Right kidney (tissue), 1 donor: Measurements from ENCODE around the gene STIM2.
"Not testable (repeated sequence)": the region's sequence is repeated elsewhere in the genome, so short reads cannot be mapped to it uniquely, and the experiment has no call there.

Source experiments
- DNase-seq: peaks from one replicate; pipeline ENCODE4 v3.0.0-alpha.2; 2016

STIM2 gene

DNA sequence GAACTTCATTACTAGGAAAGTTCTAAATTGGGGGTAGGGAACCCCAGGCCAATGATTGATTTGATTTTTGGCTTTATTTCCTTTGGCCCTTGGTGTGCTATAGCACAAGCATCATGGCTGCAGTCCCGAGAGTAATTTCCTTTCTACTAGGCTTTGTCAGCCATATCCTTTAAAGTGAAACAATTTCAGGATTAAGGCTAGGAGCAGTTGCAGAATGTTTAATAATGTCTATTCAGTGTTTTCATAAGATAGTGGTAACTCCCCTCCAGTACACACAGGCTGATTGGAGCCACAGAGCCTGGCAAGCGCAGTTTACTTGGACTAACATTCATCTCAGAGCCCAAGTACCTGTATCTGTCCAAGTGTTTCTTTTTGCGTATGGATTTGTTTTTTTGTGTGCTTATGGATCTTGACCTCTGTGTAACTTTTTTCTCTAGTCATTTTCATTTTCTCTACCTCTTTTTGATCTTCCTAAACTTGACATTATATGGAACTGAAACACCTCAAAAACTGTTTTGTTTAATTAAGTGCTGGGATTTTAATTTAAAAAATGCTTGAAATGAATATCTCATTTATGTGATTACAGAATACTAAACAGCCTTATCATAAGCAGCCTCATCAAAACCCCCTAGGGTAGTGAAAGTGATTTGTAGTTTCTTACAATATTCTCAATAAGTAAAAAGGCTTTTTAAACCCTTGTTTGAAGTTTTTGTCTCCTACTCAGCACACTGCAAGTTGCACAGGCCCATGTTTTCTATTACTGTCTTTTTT, 7.5 kb downstream of the STIM2 start:
- DNase-seq = no peak

DNA sequence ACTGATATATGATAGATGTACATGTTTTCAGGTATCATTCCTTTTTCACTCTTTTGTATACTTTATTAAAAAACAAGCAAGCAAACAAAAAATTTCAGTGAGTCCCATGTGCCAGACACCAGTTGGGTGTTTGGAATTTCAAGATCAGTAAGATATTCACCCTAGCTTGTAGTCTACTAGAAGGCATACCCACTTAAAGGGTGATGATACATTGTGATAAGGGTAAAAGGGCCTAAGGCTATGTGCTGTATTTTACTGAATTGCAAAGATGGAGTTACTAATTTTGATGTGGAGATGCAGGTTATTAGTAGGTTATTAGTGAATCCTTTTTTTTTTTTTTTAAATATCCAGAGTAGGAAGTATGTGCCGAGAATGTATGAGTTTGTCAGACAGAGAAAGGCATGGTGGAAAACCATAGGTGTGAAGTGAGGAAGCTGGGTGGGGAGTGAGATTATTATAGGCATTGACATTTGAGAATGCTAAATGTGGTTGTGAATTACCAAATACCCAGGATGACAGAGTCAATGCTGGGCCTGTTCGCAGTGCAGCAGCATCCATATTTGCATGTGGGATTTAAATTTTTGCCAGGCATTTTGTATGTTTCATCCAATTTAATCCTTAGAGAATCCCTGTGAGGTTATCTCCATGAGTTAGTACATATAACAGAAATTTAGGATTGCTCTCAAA, 10.1 kb downstream of the STIM2 start:
- no peak for DNase-seq

DNA sequence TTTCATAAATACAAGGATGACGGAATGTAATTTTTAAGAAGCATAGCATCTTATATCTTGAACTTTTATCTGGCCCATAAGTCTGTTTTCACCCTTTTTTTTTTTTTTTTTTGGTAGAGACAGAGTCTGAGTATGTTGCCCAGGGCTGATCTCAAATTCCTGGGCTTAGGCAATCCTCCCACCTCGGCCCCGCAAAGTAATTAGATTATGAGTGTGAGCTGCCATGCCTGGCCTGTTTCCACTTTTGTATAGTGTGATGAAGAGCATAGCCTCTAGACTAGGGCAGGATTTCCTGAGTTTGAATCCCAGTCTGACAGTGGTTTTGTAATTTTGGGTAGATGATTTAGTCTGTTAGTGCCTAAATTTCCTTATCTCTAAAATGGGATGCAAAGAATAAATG, 11.0 kb downstream of the STIM2 start:
- DNase-seq = no peak

DNA sequence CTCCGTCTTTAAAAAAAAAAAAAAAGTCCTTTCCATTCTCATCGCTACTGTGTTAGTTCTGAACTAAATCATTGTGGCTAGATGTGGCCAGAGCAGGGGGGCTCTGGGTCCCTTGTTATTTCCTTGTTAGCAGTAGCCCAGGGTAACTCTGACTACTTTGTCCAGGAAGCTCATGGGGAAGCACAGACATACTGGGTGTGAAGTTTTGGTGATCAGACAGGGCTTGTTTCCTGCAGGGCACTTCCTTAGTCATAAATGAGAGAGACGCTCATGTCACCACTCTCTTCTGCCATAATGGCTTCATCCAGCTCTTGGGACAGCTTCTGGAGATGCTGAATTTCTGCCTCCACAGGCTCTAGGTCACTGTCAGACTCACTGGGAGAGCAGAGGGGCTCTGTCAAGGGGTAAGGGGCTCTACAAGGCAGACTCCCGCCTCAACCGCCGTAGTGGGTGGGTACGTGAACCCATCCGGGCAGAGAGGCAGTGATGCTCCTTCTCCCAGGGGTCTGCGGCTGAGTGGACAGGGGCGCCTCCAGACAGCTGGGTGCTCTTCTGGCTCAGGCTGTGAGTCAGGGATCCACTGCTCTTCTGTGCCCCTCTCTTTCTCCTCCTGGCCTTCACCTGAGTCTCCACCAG, 12.9 kb downstream of the STIM2 start:
- DNase-seq = no peak

DNA sequence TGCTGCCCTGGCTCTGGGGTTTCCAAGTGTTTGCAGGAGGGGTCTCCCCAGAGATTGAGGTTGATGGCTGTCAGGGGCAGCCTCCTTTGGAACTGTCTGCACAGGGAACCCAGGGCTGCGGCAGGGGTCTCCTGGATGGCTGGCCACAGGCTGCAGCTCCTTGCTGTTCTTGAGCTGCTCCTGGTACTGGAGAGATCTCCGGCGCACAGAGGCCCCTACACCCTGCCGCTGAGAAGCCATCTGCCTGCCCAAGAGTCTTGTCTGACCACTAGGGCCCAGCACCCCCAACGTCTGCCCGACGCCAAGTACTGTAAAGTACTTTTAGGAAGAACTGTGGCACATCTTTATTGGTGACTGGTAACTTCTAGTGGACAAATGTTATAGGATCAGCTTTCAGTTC, 13.5 kb downstream of the STIM2 start:
- DNase-seq = no peak

DNA sequence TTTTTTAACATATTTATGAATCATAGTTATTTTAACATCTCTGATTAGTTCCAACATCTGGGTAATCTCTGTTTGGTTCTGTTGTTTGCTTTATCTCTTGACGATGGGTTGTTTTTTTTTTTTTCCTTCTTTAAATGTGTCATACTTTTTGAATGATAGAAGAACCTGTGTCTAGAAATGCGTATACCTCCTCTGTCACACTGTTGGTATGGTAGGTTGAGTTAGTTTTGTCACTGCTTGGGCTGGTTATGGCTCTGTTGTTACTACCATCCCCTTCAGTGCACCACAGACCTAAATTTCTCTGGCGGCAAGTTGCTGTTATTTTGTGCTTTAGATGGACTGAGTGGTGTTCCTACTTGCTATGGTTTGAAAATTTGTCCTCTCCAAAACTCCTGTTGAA, 16.8 kb downstream of the STIM2 start:
- DNase-seq = no peak

DNA sequence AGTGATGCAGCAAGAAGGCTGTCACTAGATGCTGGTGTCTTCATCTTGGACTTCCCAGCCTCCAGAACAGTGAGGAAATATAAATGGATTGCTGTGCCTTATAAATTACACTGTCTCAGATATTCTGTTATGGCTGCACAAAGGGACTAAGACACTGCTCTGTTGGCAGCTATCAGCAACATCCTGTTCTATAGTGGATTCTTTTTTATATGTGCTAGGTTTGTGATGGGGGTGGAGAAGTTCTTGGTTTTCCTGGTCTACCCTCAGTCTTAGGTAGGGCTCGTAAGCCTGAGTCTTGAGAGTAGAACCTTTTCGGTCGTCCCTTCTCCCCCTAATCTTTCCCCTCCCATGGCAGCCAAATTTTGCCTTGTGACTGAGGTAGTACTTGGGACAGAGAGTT, 17.3 kb downstream of the STIM2 start:
- no peak for DNase-seq

DNA sequence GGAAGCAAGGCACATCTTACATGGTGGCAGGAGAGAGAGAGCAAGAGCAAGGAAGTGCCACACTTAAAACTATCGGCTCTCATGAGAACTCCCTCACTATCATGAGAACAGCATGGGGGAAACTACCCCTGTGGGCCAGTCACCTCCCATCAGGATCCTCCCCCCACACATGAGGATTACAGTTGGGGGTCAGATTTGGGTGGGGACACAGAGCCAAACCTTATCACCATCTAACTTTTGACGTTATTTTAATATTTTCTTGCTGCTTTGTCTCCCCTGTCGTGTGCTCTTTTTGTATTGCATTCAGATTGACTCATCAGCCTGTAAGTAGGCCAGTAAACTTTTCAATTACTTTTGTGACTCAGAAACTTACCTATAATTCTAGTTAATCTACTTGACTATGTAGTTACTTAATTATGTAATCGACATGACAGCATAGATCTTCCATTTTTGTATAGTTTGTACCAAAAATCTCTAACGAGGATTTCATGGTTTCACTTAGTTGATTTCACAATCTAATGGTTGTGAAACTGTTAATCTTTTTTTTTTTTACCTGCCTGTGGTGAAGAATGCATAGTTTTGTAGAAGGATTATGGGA, 18.3 kb downstream of the STIM2 start:
- DNase-seq = no peak

DNA sequence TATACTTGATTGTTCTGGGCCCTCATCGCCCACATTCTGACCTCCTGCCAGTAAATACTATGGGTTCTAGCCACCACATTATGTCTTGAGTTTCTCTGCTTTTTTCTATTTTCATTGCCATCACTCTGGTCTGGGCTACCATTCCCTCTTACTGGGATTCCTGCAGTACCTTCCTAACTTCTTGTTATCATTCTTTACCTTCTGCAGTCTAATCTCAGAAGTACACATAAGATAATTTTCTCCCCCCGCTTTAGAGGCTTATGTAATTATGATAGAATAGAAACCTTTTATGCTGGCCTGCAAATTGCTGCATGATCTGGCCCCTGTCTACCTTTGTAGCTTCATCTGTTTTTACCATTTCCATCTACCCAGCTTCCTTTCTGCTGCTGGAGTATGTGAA, 19.2 kb downstream of the STIM2 start:
- no peak for DNase-seq

DNA sequence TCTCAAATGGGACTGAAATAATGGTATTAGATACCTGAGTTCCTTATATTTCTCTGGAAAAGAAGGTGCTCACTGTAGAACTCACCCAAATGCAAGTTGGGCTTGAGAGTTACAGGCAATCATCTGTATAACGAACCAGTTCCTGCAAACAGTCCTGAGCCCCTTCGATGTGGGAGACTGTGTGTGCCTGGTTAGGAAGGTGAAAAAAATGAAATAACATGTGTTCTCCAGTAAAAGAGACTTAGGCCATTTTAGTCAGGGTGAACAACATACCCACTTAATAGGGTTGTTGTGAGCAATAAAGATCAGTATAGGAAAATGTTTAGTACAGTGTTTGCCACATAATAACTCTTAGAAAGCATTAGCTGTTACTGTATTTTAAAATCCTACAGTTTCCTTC, 23.4 kb downstream of the STIM2 start:
- DNase-seq = no peak

DNA sequence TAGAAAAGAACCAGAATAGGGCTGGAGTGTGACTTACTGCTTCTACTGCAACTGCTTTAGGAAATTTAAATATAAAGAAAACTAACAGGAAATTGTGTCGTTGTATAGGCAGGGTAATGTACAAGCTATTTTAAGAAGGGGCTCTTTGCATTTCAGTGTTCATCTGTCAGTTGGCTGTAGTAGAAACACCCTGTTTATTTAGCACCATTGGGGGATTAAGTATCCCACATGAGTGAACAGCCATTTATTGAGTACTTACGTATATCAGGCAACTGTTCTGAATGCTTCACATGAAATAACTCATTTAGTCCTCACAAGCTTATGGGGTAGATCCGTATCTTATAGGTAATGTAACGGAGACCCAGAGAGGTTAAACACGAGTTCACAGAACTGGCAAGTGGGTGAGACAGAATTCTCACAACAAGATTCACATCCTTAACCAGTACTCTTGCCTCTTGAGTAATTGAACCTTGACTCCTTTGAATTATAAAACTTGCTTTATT, 23.9 kb downstream of the STIM2 start:
- no peak for DNase-seq

DNA sequence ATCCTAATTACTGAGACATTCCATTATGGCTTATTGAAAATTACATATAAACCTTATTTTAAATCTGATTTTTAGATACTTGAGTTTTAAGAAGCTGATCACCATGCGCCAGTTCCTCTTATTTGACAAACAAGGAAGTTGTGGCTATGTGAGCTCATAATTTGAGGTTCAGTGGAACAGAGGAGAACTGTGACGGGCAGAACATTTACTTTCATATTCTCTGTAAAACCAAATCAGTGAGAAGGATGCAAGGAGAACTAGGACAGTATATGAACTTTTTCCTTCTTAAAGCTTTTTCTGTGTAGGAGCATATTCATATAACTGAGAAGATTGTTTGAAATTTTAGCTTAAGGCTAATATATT, 25.3 kb downstream of the STIM2 start:
- no peak for DNase-seq

DNA sequence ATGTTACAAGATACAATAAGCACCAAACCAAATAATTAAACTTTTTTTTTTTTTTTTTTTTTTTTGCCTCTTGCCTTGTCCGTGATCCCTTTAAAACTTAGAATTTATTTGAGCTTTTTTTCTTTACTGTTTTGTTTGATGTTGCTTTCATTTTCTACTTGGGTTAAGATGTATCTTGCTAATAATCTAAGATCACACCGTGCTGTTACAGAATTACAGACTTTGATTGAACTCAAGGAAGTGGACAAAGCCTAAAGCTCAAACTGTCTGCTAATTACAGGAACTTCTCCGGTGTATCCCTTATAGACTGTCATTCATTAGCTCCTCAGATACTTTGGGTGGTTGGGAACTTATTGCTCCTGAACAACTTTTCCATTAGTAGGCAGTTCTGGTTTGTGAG, 26.5 kb downstream of the STIM2 start:
- DNase-seq = no peak

DNA sequence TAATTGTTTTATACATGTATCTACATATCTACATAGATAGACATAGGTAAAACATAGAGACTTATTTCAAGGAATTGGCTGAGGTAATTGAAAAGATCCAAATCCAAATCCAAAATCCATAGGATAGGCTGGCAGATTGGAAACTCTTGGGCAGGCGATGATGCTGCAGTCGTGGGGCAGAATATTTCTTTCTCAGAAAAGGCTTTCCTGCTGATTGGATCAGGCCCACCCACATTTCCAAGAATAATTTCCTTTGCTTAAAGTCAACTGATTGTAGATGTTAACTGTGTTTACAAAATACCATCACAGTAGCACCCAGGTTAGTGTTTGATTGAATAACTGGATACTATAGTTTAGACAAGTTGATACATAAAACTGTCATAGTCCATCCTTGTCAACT, 27.2 kb downstream of the STIM2 start:
- no peak for DNase-seq

DNA sequence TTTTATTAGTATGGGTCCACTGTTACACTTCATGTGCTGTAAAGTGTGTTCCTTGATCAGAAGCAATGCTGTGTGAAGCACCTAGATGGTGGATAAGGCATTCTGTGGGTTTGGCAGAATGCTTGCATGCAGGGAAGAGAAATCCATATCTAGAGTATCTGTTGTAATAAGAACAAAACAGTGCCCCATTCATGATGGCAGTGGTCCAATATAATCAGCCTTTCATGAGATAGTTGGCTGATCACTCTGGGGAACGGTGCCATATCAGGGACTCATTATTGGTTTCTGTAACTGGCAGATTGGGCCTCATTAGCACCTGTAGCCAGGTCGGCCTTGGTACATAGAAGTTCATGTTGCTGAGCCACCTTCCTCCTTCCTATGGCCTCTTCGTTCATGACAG, 28.7 kb downstream of the STIM2 start:
- no peak for DNase-seq

DNA sequence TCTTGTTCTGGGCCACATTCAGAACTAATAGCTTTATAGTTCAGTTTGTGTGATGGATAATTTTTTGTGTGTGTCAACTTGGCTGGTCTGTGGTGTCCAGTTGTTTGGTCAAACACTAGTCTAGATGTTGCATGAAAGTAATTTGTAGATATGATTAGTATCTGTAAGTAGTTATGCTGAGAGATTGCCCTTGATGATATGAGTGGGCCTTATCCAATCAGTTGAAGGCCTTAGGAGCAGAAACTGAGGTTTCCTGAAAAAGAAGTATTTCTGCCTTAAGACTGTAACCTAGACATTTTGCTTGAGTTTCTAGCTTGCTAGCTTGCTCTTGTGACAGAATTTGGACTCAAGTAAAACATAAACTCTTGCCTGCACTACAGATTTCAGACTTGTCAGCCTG, 30.4 kb downstream of the STIM2 start:
- no peak for DNase-seq

DNA sequence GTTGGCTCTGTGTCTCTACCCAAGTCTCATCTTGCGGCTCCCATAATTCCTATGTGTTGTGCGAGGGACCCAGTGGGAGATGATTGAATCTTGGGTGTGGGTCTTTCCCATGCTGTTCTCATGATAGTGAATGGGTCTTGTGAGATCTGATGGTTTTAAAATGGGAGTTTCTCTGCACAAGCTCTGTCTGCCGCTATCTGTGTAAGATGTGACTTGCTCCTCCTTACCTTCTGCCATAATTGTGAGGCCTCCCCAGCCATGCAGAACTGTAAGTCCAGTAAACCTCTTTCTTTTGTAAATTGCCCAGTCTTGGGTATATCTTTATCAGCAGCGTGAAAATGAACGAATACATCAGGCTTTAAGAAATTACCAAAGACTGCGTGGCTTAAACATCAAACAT, 31.2 kb downstream of the STIM2 start:
- no peak for DNase-seq

DNA sequence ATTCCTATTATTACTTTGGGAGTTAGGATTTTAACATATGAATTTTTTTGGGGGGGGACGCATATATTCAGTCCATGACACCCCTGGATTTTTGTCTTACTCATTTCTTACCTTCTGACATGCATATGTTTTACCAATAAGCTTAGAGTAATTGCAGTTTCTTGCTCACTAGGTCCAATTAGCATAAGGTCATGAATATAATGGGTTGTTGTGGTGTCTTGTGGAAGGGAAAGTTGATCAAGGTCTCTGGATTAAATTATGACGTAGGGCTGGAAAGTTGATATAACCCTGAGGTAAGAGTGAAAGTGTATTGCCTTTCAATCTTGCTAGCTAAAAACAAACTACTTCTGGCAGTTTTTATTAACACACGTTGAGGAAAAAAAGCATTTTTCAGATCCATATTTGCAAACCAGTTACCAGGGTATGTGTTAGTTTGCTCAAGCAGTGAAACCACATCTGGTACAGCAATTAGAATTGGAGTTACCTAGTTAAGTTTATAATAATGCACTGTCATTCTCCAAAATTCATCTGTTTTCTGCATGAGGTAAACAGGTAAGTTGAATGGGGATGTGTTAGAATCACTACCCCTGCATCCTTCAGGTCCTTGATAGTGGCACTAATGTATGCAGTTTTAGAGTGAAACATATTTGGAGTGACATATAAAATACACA, 32.0 kb downstream of the STIM2 start:
- DNase-seq = no peak

DNA sequence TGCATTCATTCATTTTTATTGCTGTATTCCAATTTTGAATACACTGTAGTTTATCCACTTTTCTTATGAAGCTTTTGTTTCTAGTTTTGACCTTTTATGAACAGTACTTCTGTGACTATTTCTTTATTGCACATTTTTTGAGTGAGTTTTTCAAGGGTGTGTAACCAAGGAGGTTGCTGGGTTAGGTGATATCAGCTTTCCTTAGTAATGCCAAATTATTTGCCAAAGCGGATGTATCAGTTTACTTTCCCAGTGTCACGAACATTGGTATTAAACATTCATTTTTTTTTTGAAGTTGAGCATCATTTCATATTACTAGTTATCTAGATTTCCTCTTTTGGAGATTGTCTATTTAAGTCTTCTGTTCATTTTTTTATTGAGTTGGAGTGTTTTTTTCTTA, 32.9 kb downstream of the STIM2 start:
- DNase-seq = no peak

DNA sequence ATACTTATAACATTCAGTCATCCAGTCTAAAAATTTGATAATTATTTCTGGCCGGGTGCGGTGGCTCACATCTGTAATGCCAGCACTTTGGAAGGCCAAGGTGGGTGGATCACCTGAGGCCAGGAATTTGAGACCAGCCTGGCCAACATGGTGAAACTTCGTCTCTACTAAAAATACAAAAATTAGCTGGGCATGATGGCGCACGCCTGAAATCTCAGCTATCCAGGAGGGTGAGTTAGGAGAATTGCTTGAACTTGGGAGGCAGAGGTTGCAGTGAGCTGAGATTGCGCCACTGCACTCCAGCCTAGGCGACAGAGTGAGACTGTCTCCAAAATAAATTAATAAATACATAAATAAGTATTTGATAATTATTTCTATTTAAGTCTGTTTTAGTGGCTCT, 34.2 kb downstream of the STIM2 start:
- DNase-seq = not testable (repeated sequence)

DNA sequence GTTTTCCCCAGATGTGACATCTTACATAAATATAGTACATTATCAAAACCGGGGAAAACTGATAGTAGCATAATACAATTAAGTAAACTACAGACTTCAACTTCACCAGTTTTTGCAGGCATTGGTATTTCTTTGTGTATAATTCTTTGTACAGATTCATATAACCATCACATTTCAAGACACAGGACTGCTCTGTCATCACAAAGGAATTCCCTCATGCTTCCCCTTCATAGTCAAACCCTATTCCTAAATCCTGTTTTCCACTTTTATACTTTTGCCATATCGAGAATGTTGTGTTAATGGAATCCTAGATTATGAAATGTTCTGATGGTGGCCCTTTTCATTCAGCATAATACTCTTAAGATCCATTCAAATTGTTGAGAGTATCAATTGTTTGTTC, 36.0 kb downstream of the STIM2 start:
- DNase-seq = no peak

DNA sequence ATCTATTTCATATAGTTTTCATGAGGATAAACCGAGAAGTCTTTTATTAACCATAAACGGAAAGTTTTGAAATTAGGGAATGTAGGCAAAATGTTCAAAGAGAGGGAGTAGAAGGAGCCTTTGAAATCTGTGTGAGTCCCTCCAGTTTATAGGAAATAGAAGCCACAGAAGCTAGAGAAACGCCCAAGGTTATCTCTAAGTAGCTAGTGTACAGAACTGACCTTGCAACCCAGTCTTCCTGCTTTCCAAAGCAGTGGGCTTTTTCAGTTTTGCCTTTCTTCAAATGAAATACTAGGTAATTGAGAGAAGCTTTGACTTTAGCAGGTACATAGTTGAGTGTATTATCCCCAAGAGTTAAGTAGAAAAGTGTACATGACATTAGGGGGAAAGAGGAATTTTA, 39.4 kb downstream of the STIM2 start:
- no peak for DNase-seq

DNA sequence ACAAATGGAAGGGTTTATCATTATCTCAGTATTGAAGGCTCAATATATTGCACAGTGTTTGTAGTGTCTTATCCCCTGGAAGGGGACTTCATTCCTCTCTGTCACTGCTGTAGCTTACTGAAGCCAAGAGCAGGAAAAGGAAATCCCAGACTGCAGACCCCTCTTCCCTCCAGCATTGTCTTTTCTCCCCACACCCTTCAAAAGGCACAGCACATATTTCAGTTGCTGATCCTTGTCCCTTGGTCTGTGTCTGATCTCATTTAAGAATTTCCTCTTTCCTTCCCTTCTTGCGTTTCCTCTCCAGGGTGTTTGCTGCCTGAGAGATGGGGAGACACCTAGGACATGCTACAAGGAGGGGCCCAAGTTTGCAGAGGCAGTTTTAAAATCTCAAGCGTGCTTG, 40.1 kb downstream of the STIM2 start:
- DNase-seq = no peak
